DND-41 (cell line): Measurements from ENCODE around the gene GYS2.

Experiments used
- ATAC-seq: fragments of 200-7000 bp; cut with Tn5 transposase; 3 replicates; pipeline ENCODE4 v1.9.1; 2021; ENCODE audit warnings: low read depth; ENCODE audit not compliant: insufficient read depth
- DNase-seq: peaks from one replicate; pipeline ENCODE4 v3.0.0-alpha.2; 2020
- H2AFZ ChIP-seq: 2 replicates; pipeline ENCODE4 v1.6.0; 2012; ENCODE audit warnings: low read depth, low read length
- H3K27ac ChIP-seq: 2 replicates; pipeline ENCODE4 v1.5.1; 2012; ENCODE audit warnings: low read length, inconsistent platforms
- H3K27me3 ChIP-seq: fragments of 200-600 bp; sonication (generic); 2 replicates; pipeline ENCODE4 v1.6.0; 2012; ENCODE audit warnings: low read length, mild to moderate bottlenecking, inconsistent platforms; ENCODE audit not compliant: insufficient read depth, poor library complexity
- H3K36me3 ChIP-seq: 2 replicates; pipeline ENCODE4 v1.5.1; 2012; ENCODE audit warnings: low read length, inconsistent platforms; ENCODE audit not compliant: insufficient read depth
- H3K4me1 ChIP-seq: 2 replicates; pipeline ENCODE4 v1.5.1; 2012; ENCODE audit warnings: mild to moderate bottlenecking, low read length; ENCODE audit not compliant: insufficient read depth
- H3K4me2 ChIP-seq: 2 replicates; pipeline ENCODE4 v1.6.0; 2012; ENCODE audit warnings: mild to moderate bottlenecking, moderate library complexity, low read length, inconsistent platforms; ENCODE audit not compliant: insufficient read depth
- H3K4me3 ChIP-seq, 2 experiments: fragments of 200-600 bp in 1 of 2; shearing (Covaris generic) in 1 of 2; 2 replicates each; pipeline ENCODE4 v1.5.1; 2012 to 2016; ENCODE audit warnings: inconsistent platforms in 2 of 2, low read length in 2 of 2, mild to moderate bottlenecking in 2 of 2, low read depth in 1 of 2, moderate library complexity in 1 of 2
- H3K79me2 ChIP-seq: 2 replicates; pipeline ENCODE4 v1.6.0; 2012; ENCODE audit warnings: low read length, inconsistent platforms; ENCODE audit not compliant: insufficient read depth
- H3K9ac ChIP-seq: 2 replicates; pipeline ENCODE4 v1.6.0; 2012; ENCODE audit warnings: low read depth, mild to moderate bottlenecking, inconsistent platforms, low read length, moderate library complexity
- H3K9me3 ChIP-seq: 2 replicates; pipeline ENCODE4 v1.5.1; 2012; ENCODE audit warnings: low read length, moderate library complexity, mild to moderate bottlenecking, inconsistent platforms; ENCODE audit not compliant: insufficient read depth, severe bottlenecking
- H4K20me1 ChIP-seq: 2 replicates; pipeline ENCODE4 v1.6.0; 2012; ENCODE audit warnings: low read length; ENCODE audit not compliant: insufficient read depth
- CTCF ChIP-seq: IDR thresholded peaks from 2 replicates; pipeline ENCODE4 v1.5.1; 2012; ENCODE audit warnings: borderline replicate concordance, low read length, moderate library complexity, mild to moderate bottlenecking; ENCODE audit not compliant: poor library complexity, severe bottlenecking; ENCODE audit errors: extremely low read depth
- EZH2 ChIP-seq: IDR thresholded peaks from 3 replicates; pipeline ENCODE4 v1.6.1; 2012; ENCODE audit warnings: borderline replicate concordance, low read depth, mild to moderate bottlenecking, moderate library complexity, low read length, inconsistent platforms; ENCODE audit not compliant: severe bottlenecking

GYS2 gene

GRCh38 chr12:21644516-21644915 lies 39.9 kb upstream of the GYS2 start:
- no peak overlapping the region for H3K27ac ChIP-seq
- H3K27me3 ChIP-seq, result no peaks in the 10 kb centered on the region
- DNase-seq (no peak), ATAC-seq (no peak)
- H3K9ac ChIP-seq, result no peak overlapping the region
- H3K4me1 ChIP-seq, result peaks cover 8% of the 10 kb centered on the region; the same call in 1 of the 2 replicates
- H3K79me2 ChIP-seq, result peaks cover 59% of the 10 kb centered on the region
- TF ChIP-seq CTCF (no peak), EZH2 (no peak)
- no peak overlapping the region for H3K4me2 ChIP-seq
- peaks cover 42% of the 10 kb centered on the region for H4K20me1 ChIP-seq
- H2AFZ ChIP-seq, result no peak overlapping the region
- H3K9me3 ChIP-seq, result no peaks in the 10 kb centered on the region
- H3K4me3 ChIP-seq, result no peak overlapping the region
- peaks cover 96% of the 10 kb centered on the region for H3K36me3 ChIP-seq

GRCh38 chr12:21643758-21644157 lies 39.1 kb upstream of the GYS2 start:
- H3K9ac ChIP-seq, result no peak overlapping the region
- H3K79me2 ChIP-seq, result peaks cover 51% of the 10 kb centered on the region
- no peak for DNase-seq
- no peak overlapping the region for H2AFZ ChIP-seq
- H3K27ac ChIP-seq, result no peak overlapping the region
- no peak for ATAC-seq
- H3K9me3 ChIP-seq, result no peaks in the 10 kb centered on the region
- H3K4me1 ChIP-seq, result 0 out of 2 replicates have a peak, but pooled peaks cover 8% of the 10 kb centered on the region
- TF ChIP-seq EZH2 (no peak), CTCF (no peak)
- H3K27me3 ChIP-seq, result no peaks in the 10 kb centered on the region
- H4K20me1 ChIP-seq, result peaks cover 40% of the 10 kb centered on the region
- no peak overlapping the region for H3K4me2 ChIP-seq
- no peak overlapping the region for H3K4me3 ChIP-seq
- peaks cover 96% of the 10 kb centered on the region for H3K36me3 ChIP-seq

GRCh38 chr12:21642707-21643389 lies 38.2 kb upstream of the GYS2 start:
- Histone ChIP-seq H3K4me1 (0 out of 2 replicates have a peak, but pooled peaks cover 8% of the 10 kb centered on the region), H3K27ac (no peak overlapping the region), H3K4me2 (no peak overlapping the region), H3K9me3 (no peaks in the 10 kb centered on the region), H2AFZ (no peak overlapping the region), H3K4me3 (no peak overlapping the region), H4K20me1 (peaks cover 31% of the 10 kb centered on the region), H3K36me3 (peaks cover 96% of the 10 kb centered on the region), H3K79me2 (peaks cover 42% of the 10 kb centered on the region), H3K27me3 (no peaks in the 10 kb centered on the region), H3K9ac (no peak overlapping the region)
- no peak for ATAC-seq
- TF ChIP-seq CTCF, result no peak
- no peak for TF ChIP-seq EZH2
- DNase-seq, result no peak
